GM23248 (cell line): ENCODE measurements around the gene GGT5.

ENCODE experiments used
- EZH2 ChIP-seq: fragments of 200-600 bp; sonication (generic); IDR thresholded peaks from 2 replicates; pipeline ENCODE4 v1.6.1; 2018; ENCODE audit warnings: antibody characterized with exemption, mild to moderate bottlenecking; ENCODE audit not compliant: insufficient read depth, poor library complexity, severe bottlenecking
- EZH2phosphoT487 ChIP-seq: fragments of 200-600 bp; sonication (generic); IDR thresholded peaks from 2 replicates; pipeline ENCODE4 v1.6.1; 2018; ENCODE audit warnings: antibody characterized with exemption, moderate library complexity, mild to moderate bottlenecking, low read depth; ENCODE audit not compliant: insufficient read depth

- no peak for TF ChIP-seq EZH2
- no peak for TF ChIP-seq EZH2phosphoT487
Observed at GRCh38 chr22:24289741-24290163, 44.9 kb upstream of the GGT5 start.
